Ovary (tissue), 9 donors: ENCODE data around the gene PWWP2B. TPM values are rescaled to one million over a fixed set of nuclear protein-coding genes. Genes with fewer than 3 reads are reported as not detected.

ENCODE experiments used
- DNase-seq, 5 donors: peaks; one replicate each; pipeline ENCODE4 v3.0.0-alpha.2; 2019 to 2020
- H3K27ac ChIP-seq, 2 donors: fragments of 200-600 bp; one replicate each; pipeline versions ENCODE4 v1.5.1 to v1.8.0; 2019 to 2022
- H3K27me3 ChIP-seq: fragments of 200-600 bp; one replicate; pipeline ENCODE4 v1.8.0; 2022
- H3K36me3 ChIP-seq: fragments of 200-600 bp; sonication (generic); one replicate; pipeline ENCODE4 v1.5.1; 2019
- H3K4me1 ChIP-seq: one replicate; pipeline ENCODE4 v1.8.1; 2013; ENCODE audit warnings: mild to moderate bottlenecking, moderate library complexity; ENCODE audit not compliant: insufficient read depth
- H3K4me3 ChIP-seq: fragments of 200-600 bp; sonication (generic); one replicate; pipeline ENCODE4 v1.5.1; 2017
- H3K9me3 ChIP-seq, 2 donors: fragments of 200-600 bp in 1 of 2; sonication (generic) in 1 of 2; one replicate each; pipeline versions ENCODE4 v1.5.1 to v1.8.1; 2013 to 2019; ENCODE audit warnings: mild to moderate bottlenecking in 1 of 2, moderate library complexity in 1 of 2
- EP300 ChIP-seq: sonication (generic); formaldehyde crosslinking; IDR thresholded peaks from one replicate; pipeline ENCODE4 v1.6.1; 2017; ENCODE audit warnings: antibody characterized with exemption
- POLR2A ChIP-seq: fragments of 450-650 bp; IDR thresholded peaks from one replicate; pipeline ENCODE4 v1.6.1; 2017; ENCODE audit warnings: antibody characterized with exemption, mild to moderate bottlenecking, moderate library complexity
- WGBS, 3 donors: extraction: QIAGEN DNeasy Blood & Tissue Kit in 1 of 3; methylation state at CpG; one replicate each; pipeline versions ENCODE4 v1.1.5 to v1.1.7; 2013 to 2017; 5-methylcytosine and 5-hydroxymethylcytosine counted together
- intact Hi-C, 4 donors: fragments of 100-400 bp; cut with DNase I; formaldehyde crosslinking; loops; one replicate each; pipeline versions ENCODE4 v1.11.0 to v1.15.1; 2022 to 2023
- polyA plus RNA-seq, 2 donors: library from polyadenylated mRNA; stranded (reverse); fragments of 200-250 nt in 1 of 2; fragments of 350-450 nt in 1 of 2; fragmentation: Illumina TruSeq in 1 of 2; extraction: RNeasy Lipid Tissue Mini Kit (QIAGEN cat#74804) in 1 of 2; gene quantifications; one replicate each; pipeline ENCODE4 v1.2.3, GENCODE V29; 2013 to 2014
- total RNA-seq, 7 donors: library from RNA; depleted of rRNA in 2 of 7; stranded (reverse); fragments of >200 nt in 2 of 7; fragmentation: NEBNext Ultra II Directional in 3 of 7; extraction: Animal tissue kit (Norgen Biotek cat#: 25700) in 3 of 7; gene quantifications; one replicate each; pipeline versions ENCODE4 v1.1.0 to v1.2.4, GENCODE V29; 2016 to 2023
- TF ChIP-seq, protein P1 (sequence below), 3 donors: fragments of 450-650 bp in 2 of 3; fragments of 200-600 bp in 1 of 3; IDR thresholded peaks; one replicate each; pipeline versions ENCODE4 v1.5.1 to v1.8.0; 2016 to 2022; ENCODE audit warnings: antibody characterized with exemption in 3 of 3, mild to moderate bottlenecking in 1 of 3
- donor health status: DM: no; HTN: no; CAD: no; lungs with moderate emphysema.
- donor health status: DM: no; HTN: no; CAD: no.
- donor health status: Bipolar disorder and iron deficiency.
- donor health status: DM: yes; HTN: yes; CAD: no.
- donor health status: DM: no; HTN: no; CAD: no.
- donor health status: DM: yes; HTN: yes; CAD: no.

PWWP2B gene
- total and polyA plus RNA-seq, 9 donors, result 1.1 to 26.0 (median 14.9) TPM

DNA sequence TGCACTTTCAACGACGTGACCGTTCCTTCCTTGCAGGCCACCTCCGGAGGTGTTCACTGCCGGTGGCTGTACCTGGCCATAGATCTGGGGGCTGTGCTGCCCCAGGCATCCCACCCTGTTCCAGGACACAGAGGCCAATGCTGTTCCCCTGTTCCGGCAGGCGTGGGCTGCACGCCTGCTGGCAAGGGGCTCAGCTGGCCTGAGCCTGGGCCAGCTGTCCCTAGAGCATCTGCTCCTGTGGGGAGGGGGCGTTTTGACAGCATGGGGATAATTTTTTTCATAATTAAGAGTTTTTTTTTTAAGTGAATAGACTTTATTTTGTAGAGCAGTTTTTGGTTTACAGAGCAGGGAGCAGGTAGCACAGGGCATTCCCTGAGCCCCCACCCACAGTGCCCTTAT lies 28.8 kb downstream of the PWWP2B start:
- TF ChIP-seq, protein P1, sequence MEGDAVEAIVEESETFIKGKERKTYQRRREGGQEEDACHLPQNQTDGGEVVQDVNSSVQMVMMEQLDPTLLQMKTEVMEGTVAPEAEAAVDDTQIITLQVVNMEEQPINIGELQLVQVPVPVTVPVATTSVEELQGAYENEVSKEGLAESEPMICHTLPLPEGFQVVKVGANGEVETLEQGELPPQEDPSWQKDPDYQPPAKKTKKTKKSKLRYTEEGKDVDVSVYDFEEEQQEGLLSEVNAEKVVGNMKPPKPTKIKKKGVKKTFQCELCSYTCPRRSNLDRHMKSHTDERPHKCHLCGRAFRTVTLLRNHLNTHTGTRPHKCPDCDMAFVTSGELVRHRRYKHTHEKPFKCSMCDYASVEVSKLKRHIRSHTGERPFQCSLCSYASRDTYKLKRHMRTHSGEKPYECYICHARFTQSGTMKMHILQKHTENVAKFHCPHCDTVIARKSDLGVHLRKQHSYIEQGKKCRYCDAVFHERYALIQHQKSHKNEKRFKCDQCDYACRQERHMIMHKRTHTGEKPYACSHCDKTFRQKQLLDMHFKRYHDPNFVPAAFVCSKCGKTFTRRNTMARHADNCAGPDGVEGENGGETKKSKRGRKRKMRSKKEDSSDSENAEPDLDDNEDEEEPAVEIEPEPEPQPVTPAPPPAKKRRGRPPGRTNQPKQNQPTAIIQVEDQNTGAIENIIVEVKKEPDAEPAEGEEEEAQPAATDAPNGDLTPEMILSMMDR (IDR thresholded peaks at IDR 0.05), result no peak
- no peak for TF ChIP-seq POLR2A
- TF ChIP-seq EP300, result no peak
- H3K27ac ChIP-seq, result no peak overlapping the region
- 82 to 88% (median 85%) methylated on average over 9 of the region's 9 CpGs for WGBS, 3 donors
- peaks cover 16% of the 10 kb centered on the region for H3K4me1 ChIP-seq
- no peak for DNase-seq
- H3K36me3 ChIP-seq, result no peaks in the 10 kb centered on the region
- H3K9me3 ChIP-seq, result no peaks in the 10 kb centered on the region
- intact Hi-C loops, result no loop called here
- no peaks in the 10 kb centered on the region for H3K27me3 ChIP-seq
- no peak overlapping the region for H3K4me3 ChIP-seq

GRCh38 chr10:132427006-132427771 lies 30.2 kb downstream of the PWWP2B start:
- peaks cover 5% of the 10 kb centered on the region for H3K4me1 ChIP-seq
- TF ChIP-seq, protein P1 (IDR thresholded peaks at IDR 0.05), result no peak
- TF ChIP-seq EP300 (no peak), POLR2A (no peak)
- H3K4me3 ChIP-seq, result no peak overlapping the region
- 89 to 93% (median 91%) methylated on average over 10 of the region's 10 CpGs for WGBS, 3 donors
- no peaks in the 10 kb centered on the region for H3K27me3 ChIP-seq
- H3K9me3 ChIP-seq, result no peaks in the 10 kb centered on the region
- no peak overlapping the region for H3K27ac ChIP-seq
- H3K36me3 ChIP-seq, result no peaks in the 10 kb centered on the region
- DNase-seq, result no peak
- intact Hi-C loops, result no loop called here

- no peak overlapping the region for H3K4me3 ChIP-seq
- no peak for DNase-seq
Observed at GRCh38 chr10:132427939-132428367, 31.0 kb downstream of the PWWP2B start.

GRCh38 chr10:132428486-132428995 lies 31.5 kb downstream of the PWWP2B start:
- no peak overlapping the region for H3K4me3 ChIP-seq
- TF ChIP-seq POLR2A, result no peak
- TF ChIP-seq, protein P1 (IDR thresholded peaks at IDR 0.05), result no peak
- no peak for TF ChIP-seq EP300
- H3K27ac ChIP-seq, result no peak overlapping the region
- DNase-seq, result no peak
- peaks cover 4% of the 10 kb centered on the region for H3K4me1 ChIP-seq
- no peaks in the 10 kb centered on the region for H3K9me3 ChIP-seq
- H3K27me3 ChIP-seq, result no peaks in the 10 kb centered on the region
- WGBS, 3 donors, result 94 to 97% (median 96%) methylated on average over 11 of the region's 11 CpGs
- H3K36me3 ChIP-seq, result no peaks in the 10 kb centered on the region
- intact Hi-C loops, result no loop called here

More at GRCh38 chr10:132427939-132428367, 31.0 kb downstream of the PWWP2B start:
- Histone ChIP-seq H3K9me3 (no peaks in the 10 kb centered on the region), H3K27me3 (no peaks in the 10 kb centered on the region), H3K4me1 (peaks cover 4% of the 10 kb centered on the region), H3K27ac (no peak overlapping the region), H3K36me3 (no peaks in the 10 kb centered on the region)
- intact Hi-C loops, result no loop called here
- TF ChIP-seq, protein P1 (IDR thresholded peaks at IDR 0.05), result no peak
- TF ChIP-seq EP300 (no peak), POLR2A (no peak)
- 93 to 98% (median 97%) methylated on average over 2 of the region's 2 CpGs for WGBS, 3 donors
